Measurements from ENCODE around the gene PLOD1.
A peak's percentile ranks its signal among the peaks of the same experiment; 100 is the strongest.
"Not testable (repeated sequence)": the region's sequence is repeated elsewhere in the genome, so short reads cannot be mapped to it uniquely, and the experiment has no call there.

Gene PLOD1

DNA sequence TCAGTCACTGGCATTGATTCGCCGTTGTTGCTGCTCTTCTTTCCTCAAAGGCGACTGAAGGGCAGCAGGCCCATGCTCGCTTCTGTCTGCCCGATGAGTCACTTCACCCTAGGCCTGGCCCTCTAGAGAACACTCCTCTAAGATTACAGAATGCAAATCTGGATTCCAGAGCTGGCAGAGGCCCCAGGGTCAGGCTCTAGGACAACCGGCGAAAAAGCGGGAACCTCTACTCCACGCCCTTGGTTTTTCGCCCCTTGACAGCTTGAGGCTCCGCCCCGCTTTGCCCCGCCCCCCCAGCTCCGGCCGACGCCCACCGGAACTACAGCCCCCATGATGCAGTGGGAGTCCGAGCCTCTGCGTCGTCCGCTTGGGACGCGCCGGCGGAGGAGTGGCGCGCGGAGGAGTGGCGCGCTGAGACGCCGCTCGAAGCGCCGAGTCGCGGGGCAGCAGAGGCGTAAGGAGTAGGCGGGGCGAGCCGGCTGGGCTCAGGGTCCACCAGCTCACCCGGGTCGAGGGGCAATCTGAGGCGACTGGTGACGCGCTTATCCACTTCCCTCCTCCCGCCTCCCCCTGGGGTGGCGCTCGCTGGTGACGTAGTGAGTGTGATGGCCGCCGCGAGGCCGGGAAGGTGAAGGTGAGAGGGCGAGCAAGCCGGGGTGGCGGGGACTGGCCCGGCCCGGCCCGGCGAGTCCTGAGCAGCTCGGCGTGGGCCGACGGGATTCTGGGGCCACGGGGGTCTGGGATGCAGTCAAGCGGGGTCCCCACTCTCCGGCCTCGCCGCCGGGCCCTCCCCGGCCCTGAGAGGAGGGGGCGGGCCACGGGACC, 45.5 kb downstream of the PLOD1 start, which contains the start of gene MFN2:
Gene MFN2 (plus strand): TSS at position 594 of the 825 bp plus-strand sequence. CDS start 8,725 bp downstream, outside the sequence.
- DNase-seq, result peak; percentile 93 to 96

DNA sequence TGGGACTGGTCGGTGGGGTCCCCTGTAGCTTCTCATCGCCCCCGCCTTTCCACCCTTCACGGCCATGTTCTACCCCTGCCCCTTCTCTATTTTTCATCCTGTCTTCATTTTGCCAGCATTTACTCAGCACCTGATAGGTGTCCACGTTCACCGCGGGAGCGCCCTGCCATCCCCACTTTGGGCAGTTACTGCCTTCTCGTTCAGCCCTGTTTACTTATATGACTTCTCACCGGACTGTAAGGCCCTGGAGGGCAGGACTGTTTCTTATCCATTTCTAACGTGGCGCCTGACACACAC, 46.1 kb downstream of the PLOD1 start:
- DNase-seq, result no peak

DNA sequence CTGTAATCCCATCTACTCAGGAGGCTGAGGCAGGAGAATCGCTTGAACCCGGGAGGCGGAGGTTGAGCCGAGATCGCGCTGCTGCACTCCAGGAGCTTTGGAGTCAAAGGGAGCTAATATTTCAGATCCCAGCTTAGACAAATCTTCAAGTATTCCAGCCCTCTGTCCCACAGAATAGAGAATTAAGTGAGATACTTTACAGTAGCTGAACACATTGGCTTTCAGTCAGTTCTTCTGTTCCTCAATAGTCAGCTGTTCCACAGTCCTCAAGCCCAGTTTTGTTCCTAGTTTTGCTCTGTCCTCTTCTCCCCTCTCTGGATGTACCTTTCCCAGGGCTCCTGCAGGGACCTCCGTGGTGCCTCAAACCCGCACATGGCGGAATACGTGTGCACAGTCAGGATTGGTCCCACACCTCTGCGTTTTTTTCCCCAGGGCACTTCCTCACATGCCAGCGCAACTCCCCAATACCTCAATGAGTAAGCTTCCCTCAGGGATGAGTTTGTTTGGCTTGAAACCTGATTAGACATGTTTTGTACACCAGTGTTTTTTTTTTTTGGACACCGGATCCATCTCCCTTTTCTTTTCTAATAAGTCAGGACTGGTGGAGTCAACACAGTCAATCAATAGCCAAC, 47.0 kb downstream of the PLOD1 start:
- DNase-seq, result no peak

DNA sequence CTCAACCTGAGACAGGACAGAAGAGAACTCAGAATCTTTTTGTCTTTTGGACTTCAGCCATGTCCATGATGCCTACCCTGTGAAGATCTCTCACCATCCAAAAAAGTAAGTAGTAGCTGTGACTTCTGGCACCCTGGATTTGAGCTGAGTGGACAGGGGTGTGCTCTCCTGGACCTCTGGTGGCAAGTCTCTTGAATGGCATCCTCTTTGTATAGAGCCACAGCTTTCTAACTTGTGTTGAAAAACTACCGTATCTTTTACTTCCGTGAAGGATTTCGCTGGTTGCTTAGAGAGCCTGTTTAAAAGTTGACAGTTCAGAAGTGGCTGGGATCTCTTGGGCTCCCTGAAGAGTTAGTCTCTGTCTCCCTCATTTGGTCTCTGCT, 47.5 kb downstream of the PLOD1 start:
- peak in 1 of 2 experiments; percentile 21 for DNase-seq

DNA sequence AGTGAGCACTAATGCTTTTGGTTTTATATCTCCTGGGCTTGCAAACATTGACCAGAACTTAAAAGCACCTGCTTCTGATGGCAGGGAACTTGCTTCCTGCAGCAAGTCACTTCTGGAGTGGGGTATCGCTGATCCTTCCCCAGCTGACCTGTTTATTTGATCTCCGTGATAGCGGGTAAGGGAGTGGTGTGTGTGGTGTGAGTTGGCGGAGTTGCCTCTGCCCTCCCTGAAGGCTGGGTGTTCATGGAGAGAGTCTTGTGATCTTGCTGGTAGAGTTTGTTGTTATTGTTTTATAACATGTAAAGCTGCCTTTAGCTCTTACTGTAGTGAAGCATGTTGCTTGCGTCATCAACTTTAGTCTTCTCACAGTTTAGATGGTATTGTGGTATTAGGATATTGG, 49.6 kb downstream of the PLOD1 start:
- no peak for DNase-seq

DNA sequence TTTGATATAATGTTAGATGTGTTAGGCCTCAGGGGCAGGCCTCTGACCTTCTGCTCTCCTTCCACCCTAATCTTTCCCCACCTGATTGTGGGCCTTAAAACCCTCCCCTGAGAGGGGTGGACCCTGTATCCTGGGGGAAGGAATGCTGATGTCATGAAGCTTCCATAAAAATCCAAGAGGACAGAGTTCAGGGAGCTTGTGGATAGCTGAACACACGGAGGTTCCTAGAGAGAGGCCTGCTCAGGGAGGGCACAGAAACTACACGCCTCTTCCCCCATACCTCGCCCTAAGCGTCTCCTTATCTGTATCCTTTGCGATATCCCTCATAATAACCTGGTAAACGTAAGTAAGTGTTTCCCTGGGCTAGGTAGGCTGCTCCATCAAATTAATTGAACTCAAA, 50.1 kb downstream of the PLOD1 start:
- DNase-seq, result no peak

DNA sequence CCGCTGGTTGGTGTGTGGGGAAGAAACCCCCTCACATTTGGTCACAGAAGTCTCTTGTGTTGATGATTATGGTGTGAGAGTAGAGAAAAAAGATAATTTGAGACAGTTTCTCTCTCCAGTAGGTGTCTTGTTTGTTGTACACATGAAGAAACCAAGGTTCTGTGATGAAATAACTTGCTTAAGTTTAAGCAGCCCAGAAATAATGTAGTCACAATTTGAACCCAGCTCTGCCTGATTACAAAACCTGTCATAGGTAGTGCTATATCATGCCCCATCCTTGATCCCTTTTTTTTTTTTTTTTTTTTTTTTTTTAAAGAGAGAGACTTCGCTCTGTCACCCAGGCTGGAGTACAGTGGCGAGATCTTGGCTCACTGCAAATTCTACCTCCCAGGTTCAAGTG, 50.7 kb downstream of the PLOD1 start:
- DNase-seq, result no peak

DNA sequence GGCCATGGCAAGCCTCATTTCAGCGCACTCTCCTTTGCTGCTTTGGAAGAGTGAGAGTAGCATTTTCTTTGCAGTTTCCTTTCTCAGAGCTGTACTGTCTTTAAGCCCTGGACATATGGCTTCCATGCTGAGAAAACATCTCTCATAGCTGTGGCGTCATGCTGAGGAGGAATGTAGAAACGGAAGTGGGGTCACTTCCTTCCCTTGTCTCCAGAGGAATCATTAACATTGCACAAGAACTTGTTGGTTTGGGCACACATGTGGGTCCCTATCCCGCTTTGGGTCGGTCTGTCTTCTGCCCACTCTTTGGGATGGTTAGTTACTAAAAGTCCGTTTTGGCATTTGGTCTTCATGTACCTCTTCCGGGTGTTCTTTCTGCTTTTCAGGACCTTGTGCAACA, 51.3 kb downstream of the PLOD1 start:
- DNase-seq, result no peak

DNA sequence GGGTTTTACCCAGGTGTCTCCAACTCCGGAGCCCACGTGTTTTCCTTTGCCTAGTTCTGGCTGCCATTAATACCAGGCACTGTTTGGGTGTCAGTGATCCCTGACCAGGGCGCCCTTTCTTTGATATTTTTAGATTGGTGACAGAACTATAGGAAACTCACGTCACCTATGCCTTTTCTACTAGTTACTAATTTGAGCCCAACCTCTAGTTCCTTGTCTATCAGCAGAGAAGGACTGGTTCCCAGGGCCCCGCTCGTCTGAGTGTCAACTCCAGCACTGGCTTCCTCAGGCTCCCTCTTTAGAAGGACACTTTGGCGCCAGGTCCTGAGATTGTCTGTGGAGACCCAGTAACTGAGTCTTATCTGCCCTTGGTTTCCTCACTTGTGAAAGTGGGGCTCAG, 55.2 kb downstream of the PLOD1 start:
- no peak for DNase-seq

DNA sequence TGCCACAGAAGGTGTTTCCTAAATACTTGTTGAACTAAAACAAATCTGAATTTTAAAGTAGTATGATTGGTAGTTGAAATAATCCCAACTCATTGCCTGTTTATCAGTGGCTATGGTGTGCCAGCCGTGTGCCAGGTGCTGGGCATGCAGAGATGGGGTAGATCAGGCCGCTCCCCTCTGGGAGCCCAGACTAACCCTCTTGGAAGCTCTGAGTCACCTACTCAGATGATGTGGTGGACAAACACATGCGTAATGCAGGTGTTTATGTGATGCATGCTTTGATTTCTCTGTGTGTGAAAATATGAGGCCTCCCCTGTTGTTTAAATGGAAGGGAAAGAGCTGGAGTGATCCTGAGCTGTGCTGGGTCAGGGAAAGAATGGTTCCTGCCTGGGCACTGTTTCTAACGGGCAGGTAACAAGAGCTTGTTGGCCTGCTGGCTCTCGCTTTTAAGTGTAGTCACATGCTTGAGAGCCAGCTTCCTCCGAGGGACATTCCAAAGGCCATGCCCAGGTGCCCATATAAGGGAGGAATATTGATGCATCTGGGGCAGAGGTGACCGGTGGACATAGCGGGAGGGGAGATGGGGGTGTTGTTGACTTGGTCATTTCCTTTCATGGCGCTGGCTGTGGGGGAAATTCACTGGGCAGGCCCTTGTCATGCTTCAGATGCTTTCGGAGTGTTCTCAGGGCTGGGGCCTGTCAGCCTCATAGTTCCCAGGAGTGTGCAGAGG, 56.0 kb downstream of the PLOD1 start:
- DNase-seq, result no peak

DNA sequence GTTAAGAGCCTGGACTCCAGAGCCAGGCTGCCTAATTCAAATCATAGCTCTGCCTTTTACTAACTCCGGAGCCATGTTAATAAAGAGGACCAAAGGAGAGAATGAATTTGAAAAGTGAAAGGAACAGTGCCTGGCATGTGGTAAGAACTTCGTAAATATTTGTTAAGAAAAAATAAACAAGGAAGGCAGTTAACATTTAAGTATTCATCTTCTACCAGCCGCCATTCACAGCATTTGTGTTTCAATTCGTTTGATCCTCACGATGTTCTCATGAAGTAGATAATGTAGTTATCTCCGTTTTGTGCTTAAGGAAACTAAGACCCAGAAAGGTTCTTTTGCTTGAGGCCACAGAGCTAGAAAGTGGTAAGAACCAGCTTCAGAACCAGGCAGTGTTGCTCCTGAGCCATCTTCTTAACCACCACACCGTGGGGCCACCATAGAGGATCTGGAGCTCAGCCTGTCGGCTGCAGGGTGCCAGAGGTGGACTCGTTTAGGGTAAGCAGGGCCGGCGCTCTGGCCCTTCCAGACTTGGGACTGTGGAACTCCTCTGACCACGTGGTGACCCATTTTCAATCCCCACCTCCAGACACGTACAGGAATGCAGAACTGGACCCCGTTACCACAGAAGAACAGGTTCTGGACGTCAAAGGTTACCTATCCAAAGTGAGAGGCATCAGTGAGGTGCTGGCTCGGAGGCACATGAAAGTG, 57.6 kb downstream of the PLOD1 start:
- DNase-seq, result no peak

DNA sequence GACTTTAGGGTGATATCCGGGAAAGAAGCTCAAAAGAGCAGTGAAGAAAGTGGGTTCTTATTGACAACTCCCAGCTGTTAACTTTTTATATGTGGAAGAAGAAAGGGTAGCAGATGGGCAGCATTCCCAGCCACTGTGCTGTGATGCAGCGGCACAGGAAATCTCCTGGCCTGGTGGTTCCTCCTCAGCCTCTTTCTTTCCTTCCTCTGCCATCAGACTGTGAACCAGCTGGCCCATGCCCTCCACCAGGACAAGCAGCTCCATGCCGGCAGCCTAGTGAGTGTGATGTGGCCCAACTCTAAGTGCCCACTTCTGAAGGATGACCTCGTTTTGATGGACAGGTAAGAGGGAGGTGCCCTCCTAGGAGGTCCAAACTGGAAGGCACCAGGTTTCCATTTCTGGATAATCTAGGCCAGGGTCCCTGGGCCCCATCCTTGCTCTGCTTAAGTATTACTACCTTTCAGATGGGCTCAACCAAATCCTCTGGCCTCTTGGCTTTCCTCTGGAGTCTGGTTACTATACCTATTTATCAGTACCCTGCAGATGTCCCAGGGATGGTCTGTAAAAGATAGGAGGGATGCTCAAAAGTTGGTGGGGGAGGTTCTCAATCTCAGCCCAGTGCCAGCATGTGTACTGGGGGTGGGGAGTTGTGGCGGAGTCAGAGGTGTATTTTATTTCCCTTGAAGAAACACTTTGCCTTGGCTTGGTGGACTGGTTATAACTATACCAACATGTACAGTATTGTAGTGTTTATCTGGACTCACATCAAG, 62.7 kb downstream of the PLOD1 start:
- no peak for DNase-seq

DNA sequence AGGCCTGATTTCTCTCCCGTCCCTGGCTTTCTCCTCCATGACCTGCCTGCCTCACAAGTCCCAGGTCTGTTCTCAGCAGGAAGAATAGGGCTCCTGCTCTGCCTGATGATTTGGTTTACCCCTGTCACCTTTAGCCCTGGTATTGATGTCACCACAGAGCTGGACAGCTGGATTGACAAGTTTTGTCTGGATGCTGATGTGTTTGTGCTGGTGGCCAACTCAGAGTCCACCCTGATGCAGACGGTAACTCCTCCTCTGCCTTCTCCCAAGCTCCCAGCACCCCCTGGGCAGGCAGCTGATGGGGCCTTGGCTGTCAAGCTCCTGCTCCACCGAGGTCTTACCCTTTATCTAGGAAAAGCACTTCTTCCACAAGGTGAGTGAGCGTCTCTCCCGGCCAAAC, 64.1 kb downstream of the PLOD1 start:
- DNase-seq, result no peak

DNA sequence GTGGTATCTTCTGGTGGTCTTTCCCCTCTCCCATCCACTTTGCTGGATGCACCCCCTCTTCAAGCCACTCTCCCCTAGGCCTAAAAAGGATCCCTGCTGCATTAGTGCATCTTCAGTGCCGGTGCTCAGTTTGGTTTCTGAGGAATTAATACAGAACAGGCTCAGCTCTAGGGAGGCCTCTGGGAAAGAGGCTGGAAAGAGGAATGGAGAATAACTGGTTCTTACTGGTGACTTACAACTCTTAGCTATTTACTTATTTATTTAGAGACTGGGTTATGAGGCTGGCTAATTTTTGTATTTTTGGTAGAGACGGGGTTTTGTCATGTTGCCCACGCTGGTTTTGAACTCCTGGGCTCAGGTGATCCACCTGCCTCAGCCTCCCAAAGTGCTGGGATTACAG, 64.7 kb downstream of the PLOD1 start:
- DNase-seq, result no peak

DNA sequence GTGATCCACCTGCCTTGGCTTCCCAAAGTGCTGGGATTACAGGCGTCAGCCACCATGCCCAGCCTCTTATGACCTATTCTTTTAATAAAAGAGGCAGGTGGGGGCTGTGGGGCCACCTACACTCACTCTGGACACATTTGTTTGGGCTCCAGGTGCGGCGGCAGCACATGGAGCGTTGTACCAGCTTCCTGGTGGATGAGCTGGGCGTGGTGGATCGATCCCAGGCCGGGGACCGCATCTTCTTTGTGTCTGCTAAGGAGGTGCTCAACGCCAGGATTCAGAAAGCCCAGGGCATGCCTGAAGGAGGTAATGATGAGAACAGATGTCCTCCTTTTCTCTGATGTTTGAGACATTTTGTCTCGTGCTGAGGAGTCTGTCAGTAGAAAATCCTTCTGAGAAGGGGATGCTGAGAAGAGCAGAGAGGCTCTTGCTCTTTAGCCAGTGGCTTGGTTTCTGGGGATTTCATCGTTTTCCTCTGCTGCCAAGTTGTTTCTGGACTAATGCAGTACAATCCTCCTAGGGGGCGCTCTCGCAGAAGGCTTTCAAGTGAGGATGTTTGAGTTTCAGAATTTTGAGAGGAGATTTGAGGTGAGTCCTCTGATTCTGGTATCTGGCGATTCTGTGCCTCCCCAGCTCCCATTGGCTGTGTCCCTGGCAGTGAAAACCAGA, 66.9 kb downstream of the PLOD1 start:
- DNase-seq, result peak; percentile 1 to 4

DNA sequence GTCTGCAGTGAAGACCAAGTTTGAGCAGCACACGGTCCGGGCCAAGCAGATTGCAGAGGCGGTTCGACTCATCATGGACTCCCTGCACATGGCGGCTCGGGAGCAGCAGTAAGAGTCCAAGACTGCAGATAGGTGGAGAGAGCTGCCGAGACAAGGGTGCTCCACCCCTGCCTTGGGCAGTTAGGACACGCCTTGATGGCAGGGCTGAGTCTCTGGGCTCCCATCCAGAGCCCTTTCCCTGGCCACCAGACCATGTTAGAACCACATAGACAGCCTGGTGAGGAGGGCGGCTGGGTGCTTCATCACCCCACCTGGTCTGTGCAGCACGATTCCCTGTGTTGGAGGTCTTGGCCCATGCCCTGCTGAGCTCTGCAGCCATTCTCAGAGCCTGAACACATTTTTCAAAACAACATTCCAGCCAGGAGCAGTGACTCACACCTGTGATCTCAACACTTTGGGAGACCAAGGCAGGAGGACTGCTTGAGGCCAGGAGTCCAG, 67.5 kb downstream of the PLOD1 start:
- no peak for DNase-seq

DNA sequence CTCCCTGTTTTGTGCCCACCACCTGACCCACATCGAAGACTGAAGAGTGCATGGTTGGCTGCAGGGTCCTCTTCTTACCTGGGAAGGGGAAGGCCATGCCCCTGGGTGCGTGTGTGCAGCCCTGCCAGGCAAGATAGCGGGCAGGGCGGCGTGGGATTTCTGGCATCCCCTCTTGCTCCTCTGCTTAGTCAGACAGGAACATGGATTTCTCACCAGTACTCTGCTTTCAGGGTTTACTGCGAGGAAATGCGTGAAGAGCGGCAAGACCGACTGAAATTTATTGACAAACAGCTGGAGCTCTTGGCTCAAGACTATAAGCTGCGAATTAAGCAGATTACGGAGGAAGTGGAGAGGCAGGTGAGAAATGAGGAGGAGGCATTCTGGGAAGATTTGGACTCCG, 69.2 kb downstream of the PLOD1 start:
- DNase-seq, result no peak

DNA sequence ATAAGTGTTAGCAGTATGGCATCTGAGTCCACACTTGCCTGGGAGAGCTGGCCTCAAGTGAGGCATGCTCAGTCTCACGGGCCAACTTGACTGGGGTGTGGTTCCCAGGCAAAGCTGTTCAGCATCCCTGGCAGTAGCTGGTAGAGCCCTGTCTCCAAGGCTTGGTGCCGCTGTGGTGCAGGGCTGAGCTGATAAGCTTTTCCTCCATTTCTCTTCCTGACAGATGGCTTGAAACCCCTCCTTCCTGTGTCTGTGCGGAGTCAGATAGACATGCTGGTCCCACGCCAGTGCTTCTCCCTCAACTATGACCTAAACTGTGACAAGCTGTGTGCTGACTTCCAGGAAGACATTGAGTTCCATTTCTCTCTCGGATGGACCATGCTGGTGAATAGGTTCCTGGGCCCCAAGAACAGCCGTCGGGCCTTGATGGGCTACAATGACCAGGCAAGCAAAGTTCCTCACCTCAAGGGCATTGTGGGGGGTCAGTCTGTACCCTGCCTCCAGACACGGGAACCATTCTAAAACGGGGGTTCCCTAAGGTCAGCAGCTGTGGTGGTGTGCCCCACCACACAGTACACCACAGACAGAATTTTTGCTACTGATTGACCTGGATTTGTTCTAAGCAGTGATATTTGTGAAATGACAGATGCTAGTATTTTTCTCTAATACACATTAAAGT, 71.1 kb downstream of the PLOD1 start:
- DNase-seq, result no peak

DNA sequence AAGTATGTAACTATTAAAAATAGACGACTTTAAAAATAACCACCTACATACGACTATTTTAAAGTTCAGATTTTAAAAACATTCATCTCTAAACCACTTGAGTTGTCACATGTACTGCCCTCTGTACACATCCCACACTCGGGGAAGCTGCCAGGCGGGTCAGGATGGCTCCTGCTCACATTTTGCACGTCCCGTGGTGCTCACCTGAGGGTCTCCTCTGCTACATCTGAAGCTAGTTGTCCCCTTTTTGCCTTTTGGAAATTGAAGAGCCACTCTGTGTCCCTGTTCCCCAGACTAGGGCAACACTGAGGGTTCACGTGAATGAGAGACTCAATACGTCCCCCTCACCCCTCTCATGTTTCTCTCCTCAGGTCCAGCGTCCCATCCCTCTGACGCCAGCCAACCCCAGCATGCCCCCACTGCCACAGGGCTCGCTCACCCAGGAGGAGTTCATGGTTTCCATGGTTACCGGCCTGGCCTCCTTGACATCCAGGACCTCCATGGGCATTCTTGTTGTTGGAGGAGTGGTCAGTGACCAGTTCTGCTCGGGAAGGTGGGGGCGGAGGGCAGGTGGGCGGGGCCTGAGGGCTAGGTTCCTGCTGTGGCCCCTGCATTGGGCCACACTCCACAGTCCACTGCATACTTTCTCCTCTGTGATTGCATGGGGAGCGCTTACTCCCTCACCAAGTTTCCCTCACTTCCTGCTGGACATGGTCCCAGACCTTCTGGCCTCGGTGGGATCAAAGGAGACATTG, 71.8 kb downstream of the PLOD1 start:
- no peak for DNase-seq

DNA sequence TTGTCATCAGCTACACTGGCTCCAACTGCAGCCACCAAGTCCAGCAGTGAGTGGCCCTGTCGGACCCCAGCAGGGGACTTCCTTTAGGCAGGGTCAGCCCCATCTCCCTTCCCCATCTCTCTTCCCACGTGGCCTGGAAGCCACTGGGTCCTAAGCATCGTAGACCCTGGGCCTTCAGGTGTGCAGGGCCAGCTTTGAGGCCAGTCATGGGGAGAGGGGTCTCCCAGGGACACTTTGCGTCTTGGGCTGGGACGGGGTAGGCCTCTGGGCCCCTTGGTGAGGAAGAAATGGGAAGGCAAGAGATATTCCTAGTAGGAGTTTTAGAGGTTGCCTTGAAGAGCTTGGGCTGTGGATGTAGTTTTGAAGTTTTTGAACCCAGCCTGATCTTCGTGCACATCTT, 72.7 kb downstream of the PLOD1 start:
- DNase-seq, result no peak

DNA sequence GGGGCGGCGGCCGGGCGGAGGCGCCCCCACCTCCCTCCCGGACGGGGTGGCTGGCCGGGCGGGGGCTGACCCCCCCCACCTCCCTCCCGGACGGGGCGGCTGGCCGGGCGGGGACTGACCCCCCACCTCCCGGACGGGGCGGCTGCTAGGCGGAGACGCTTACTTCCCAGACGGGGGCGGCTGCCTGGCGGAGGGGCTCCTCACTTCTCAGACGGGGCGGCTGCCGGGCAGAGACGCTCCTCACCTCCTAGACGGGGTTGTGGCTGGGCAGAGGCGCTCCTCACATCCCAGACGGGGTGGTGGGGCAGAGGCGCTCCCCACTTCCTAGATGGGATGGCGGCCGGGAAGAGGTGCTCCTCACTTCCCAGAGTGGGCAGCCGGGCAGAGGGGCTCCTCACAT, 73.8 kb downstream of the PLOD1 start:
- DNase-seq, result not testable (repeated sequence)

All from SHP77 (cell line).